ENCODE measurements around the gene APOBR.

- TF ChIP-seq CTCF (conservative IDR thresholded peaks at IDR 0.05; ENCODE audit: low read length) (no peak), EZH2phosphoT487 (IDR thresholded peaks at IDR 0.05; ENCODE audit: borderline replicate concordance) (no peak)
Measured at GRCh38 chr16:28497861-28498599, 3.6 kb downstream of the APOBR start.

Measured in Loucy (cell line).